ENCODE results near the gene GMDS. TPM values are rescaled to one million over a fixed set of nuclear protein-coding genes. Genes with fewer than 3 reads are reported as not detected.

The GMDS gene
- total and polyA plus RNA-seq, 2 of the 8 experiments (the other 6 are each of a cell fraction or from before 2014, with no cell fraction given), result 16.8 to 50.0 TPM

DNA sequence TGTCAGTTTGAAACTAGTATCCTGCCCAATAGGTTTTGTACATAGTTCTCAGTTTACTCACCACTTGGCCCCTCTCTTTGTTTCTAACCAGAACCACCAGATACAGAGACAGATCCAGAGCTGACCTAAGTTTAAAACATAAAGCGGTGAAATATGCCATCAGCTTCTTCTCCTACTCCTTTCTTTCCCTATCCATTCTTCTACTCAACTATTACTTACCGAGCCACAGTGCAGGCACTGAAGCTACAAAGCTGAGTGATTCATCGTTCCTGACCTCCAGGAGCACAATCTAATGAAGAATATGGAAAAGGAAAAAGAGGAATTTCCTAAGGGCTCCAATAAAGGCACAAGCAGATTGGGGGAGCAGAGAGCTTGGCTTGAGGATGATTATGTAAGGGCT lies 349.7 kb downstream of the GMDS start:
- no peak overlapping the region for H4K8ac ChIP-seq (ENCODE audit: extremely low read depth, insufficient read depth, low read length)
- H4K91ac ChIP-seq (replicated peaks; ENCODE audit: insufficient read length, low read length), result no peak overlapping the region
- H2BK20ac ChIP-seq (ENCODE audit: low read length), result no peak overlapping the region
- FAIRE-seq (no peak), DNase-seq (ENCODE audit: low read depth in 1 of 2, low spot score in 2 of 2) (no peak)
- H3K9me3 ChIP-seq (ENCODE audit: insufficient read depth in 2 of 2, low read depth in 1 of 2, low read length in 1 of 2), result no peaks in the 10 kb centered on the region
- no peaks in the 10 kb centered on the region for H3K23me2 ChIP-seq (ENCODE audit: low read depth, low read length)
- ChIA-PET POLR2A (ENCODE audit: partially characterized antibody) (no interaction called here), CTCF (ENCODE audit: partially characterized antibody) (interaction anchor here (0.6 to 3.6 kb wide), 8 partner anchors 9 to 572 kb away, joined by 3 to 14 read pairs (median 3); no protein-coding TSS in a partner anchor)
- no peaks in the 10 kb centered on the region for H3K36me3 ChIP-seq (ENCODE audit: control insufficient read depth in 2 of 4, insufficient read depth in 4 of 4, low read length in 3 of 4)
- no peak overlapping the region for H2BK15ac ChIP-seq (ENCODE audit: low read length)
- H3K4ac ChIP-seq (replicated peaks; ENCODE audit: insufficient read length, low read depth, low read length), result no peak overlapping the region
- TF ChIP-seq SIN3A (conservative IDR thresholded peaks at IDR 0.05 in 1 of 2, IDR thresholded peaks at IDR 0.05 in 1 of 2; ENCODE audit: low read depth in 1 of 2, low read length in 2 of 2) (no peak), ASH2L (IDR thresholded peaks at IDR 0.05; ENCODE audit: low read length) (no peak), HDAC6 (IDR thresholded peaks at IDR 0.05; ENCODE audit: low read depth, low read length) (no peak), KDM4A (IDR thresholded peaks at IDR 0.05; ENCODE audit: low read depth, low read length, severe bottlenecking) (no peak), POLR2AphosphoS5 (IDR thresholded peaks at IDR 0.05; ENCODE audit: low read depth, low read length) (no peak), POLR2A (IDR thresholded peaks at IDR 0.05; ENCODE audit: control extremely low read depth in 1 of 2, low read depth in 2 of 2, low read length in 2 of 2) (no peak), FOSL1 (IDR thresholded peaks at IDR 0.05; ENCODE audit: insufficient read depth, low read depth, low read length) (no peak), CEBPB (IDR thresholded peaks at IDR 0.05; ENCODE audit: low read depth, low read length) (no peak), SP4 (IDR thresholded peaks at IDR 0.05; ENCODE audit: low read length) (no peak), NRF1 (IDR thresholded peaks at IDR 0.05; ENCODE audit: low read depth, low read length) (no peak)
- H3K27me3 ChIP-seq (replicated peaks in 1 of 4; ENCODE audit: control insufficient read depth in 3 of 4, extremely low read depth in 1 of 4, insufficient read depth in 3 of 4, low read length in 3 of 4), result no peaks in the 10 kb centered on the region
- no peaks in the 10 kb centered on the region for H3K79me1 ChIP-seq (ENCODE audit: low read depth, low read length)
- H4K20me1 ChIP-seq (replicated peaks in 1 of 2; ENCODE audit: control insufficient read depth in 1 of 2, insufficient read depth in 2 of 2, low read length in 2 of 2), result no peaks in the 10 kb centered on the region
- 87% methylated on average over 3 of the region's 3 CpGs; no CpG with 5 or more reads in 1 of the 2 experiments for WGBS, 2 experiments (ENCODE audit: extremely low coverage in 1 of 2, insufficient coverage in 1 of 2, insufficient read length in 1 of 2, insufficient replicate concordance in 2 of 2, low coverage in 1 of 2, low lambda C conversion rate in 2 of 2, missing lambda C conversion rate in 1 of 2)
- no peak overlapping the region for H3K4me2 ChIP-seq (ENCODE audit: insufficient read depth in 1 of 2, low read depth in 2 of 2, low read length in 2 of 2)
- H3K27ac ChIP-seq (ENCODE audit: low read depth, low read length), result no peak overlapping the region
- no peak overlapping the region for H2BK12ac ChIP-seq (ENCODE audit: low read depth, low read length)
- H3K4me3 ChIP-seq (ENCODE audit: extremely low read depth in 1 of 4, insufficient read depth in 2 of 4, low read depth in 3 of 4, low read length in 4 of 4), result no peak overlapping the region
- H3K56ac ChIP-seq (replicated peaks; ENCODE audit: insufficient read length, low read depth, low read length), result no peak overlapping the region
- H2BK5ac ChIP-seq (ENCODE audit: low read depth, low read length), result no peak overlapping the region
- no peak overlapping the region for H3K23ac ChIP-seq (ENCODE audit: insufficient read length)
- H4K5ac ChIP-seq (ENCODE audit: insufficient read length, low read depth, low read length), result no peak overlapping the region
- no peak overlapping the region for H2AK5ac ChIP-seq (ENCODE audit: low read depth, low read length)
- no peak overlapping the region for H3K18ac ChIP-seq (ENCODE audit: extremely low read depth, low read length)
- no peak overlapping the region for H3K14ac ChIP-seq (ENCODE audit: insufficient read length)
- H2AFZ ChIP-seq (ENCODE audit: low read length), result no peak overlapping the region
- H3K4me1 ChIP-seq (replicated peaks in 1 of 4; ENCODE audit: control insufficient read depth in 3 of 4, insufficient read depth in 4 of 4, low read length in 3 of 4), result no peaks in the 10 kb centered on the region
- H3K9ac ChIP-seq (replicated peaks in 1 of 4; ENCODE audit: extremely low read depth in 1 of 4, low read depth in 3 of 4, low read length in 3 of 4), result no peak overlapping the region
- no peak overlapping the region for H2BK120ac ChIP-seq (replicated peaks; ENCODE audit: low read depth, low read length)
- no peaks in the 10 kb centered on the region for H3K79me2 ChIP-seq (ENCODE audit: control insufficient read depth in 1 of 2, insufficient read depth in 2 of 2, low read length in 2 of 2)
